GM10248 (cell line): Measurements from ENCODE around the gene EHMT1.

Source experiments
- CTCF ChIA-PET: fragments of 300-600 bp; sonication (Branson Sonifier 250); formaldehyde crosslinking; extraction: SDS; loops from one replicate; lab custom pipeline; 2021; ENCODE audit warnings: antibody characterized with exemption; lab: Yijun Ruan, JAX
- POLR2A ChIA-PET: fragments of 350-650 bp; sonication (Branson Sonifier 250); formaldehyde crosslinking; extraction: SDS; loops from one replicate; lab custom pipeline; 2020; ENCODE audit warnings: antibody characterized with exemption; lab: Yijun Ruan, JAX
- DNase-seq: peaks from one replicate; pipeline ENCODE4 v3.0.0; 2012; ENCODE audit errors: extremely low spot score
- TF ChIP-seq, protein P1 (sequence below): IDR thresholded peaks from 2 replicates; pipeline ENCODE4 v1.5.1; 2012; ENCODE audit warnings: mild to moderate bottlenecking, low read depth; ENCODE audit errors: extremely low read depth, missing control alignments, control extremely low read depth

Gene EHMT1

DNA sequence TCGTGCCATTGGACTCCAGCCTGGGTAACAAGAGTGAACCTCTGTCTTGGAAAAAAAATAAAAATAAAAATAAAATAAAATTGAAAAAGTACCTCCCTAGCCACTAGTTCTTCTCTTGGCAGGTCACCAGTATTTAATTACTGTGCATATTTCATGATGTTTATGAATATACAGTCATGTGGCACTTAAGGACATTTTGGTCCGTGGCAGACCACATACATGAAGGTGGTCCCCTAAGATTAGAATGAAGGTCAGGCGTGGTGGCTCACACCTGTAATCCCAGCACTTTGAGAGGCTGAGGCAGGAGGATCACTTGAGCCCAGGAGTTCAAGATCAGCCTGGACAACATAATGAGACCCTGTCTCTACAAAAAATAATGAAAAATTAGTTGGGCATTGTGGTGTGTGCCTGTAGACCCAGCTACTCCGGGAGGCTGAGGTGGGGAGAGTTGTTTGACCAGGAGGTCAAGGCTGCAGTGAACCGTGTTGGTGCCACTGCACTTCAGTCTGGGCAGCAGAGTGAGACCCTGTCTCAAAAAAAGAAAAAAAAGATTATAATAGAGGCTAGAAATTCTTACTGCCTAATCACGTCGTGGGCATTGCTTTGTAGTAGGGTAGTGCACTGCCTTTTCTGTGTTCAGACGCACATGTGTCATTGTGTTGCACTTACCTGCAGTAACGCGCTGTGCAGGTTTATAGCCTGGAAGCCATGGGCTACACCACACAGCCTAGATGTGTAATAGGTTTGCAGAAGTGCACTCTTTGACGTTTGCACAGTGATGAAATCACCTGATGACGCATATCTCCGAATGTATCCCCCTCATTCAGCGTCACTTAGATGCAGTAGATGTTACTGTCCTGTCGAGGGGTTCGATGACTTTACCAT is 12.8 kb downstream of the EHMT1 start:
- CTCF ChIA-PET, result interaction anchor here (1.4 to 1.5 kb wide), 2 partner anchors 11 to 14 kb away, joined by 4 to 5 read pairs; no protein-coding TSS in a partner anchor

GRCh38 chr9:137632230-137633161 is 13.7 kb downstream of the EHMT1 start:
- ChIA-PET POLR2A (no interaction called here), CTCF (interaction anchor here (1.3 kb wide), 1 partner anchor 10 kb away, joined by 3 read pairs; no protein-coding TSS in a partner anchor)
- DNase-seq, result no peak

More for the DNA sequence above, 12.8 kb downstream of the EHMT1 start:
- POLR2A ChIA-PET, result no interaction called here
- TF ChIP-seq, protein P1, sequence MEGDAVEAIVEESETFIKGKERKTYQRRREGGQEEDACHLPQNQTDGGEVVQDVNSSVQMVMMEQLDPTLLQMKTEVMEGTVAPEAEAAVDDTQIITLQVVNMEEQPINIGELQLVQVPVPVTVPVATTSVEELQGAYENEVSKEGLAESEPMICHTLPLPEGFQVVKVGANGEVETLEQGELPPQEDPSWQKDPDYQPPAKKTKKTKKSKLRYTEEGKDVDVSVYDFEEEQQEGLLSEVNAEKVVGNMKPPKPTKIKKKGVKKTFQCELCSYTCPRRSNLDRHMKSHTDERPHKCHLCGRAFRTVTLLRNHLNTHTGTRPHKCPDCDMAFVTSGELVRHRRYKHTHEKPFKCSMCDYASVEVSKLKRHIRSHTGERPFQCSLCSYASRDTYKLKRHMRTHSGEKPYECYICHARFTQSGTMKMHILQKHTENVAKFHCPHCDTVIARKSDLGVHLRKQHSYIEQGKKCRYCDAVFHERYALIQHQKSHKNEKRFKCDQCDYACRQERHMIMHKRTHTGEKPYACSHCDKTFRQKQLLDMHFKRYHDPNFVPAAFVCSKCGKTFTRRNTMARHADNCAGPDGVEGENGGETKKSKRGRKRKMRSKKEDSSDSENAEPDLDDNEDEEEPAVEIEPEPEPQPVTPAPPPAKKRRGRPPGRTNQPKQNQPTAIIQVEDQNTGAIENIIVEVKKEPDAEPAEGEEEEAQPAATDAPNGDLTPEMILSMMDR, result no peak
- DNase-seq, result no peak

GRCh38 chr9:137634016-137634415 is 15.2 kb downstream of the EHMT1 start:
- TF ChIP-seq, protein P1, result no peak
- DNase-seq, result no peak
- ChIA-PET CTCF (no interaction called here), POLR2A (interaction anchor here (0.6 kb wide), 1 partner anchor 642 kb away, joined by 3 read pairs; the partner anchor contains the start of gene PAXX)

More at GRCh38 chr9:137632230-137633161, 13.7 kb downstream of the EHMT1 start:
- TF ChIP-seq, protein P1, result no peak

DNA sequence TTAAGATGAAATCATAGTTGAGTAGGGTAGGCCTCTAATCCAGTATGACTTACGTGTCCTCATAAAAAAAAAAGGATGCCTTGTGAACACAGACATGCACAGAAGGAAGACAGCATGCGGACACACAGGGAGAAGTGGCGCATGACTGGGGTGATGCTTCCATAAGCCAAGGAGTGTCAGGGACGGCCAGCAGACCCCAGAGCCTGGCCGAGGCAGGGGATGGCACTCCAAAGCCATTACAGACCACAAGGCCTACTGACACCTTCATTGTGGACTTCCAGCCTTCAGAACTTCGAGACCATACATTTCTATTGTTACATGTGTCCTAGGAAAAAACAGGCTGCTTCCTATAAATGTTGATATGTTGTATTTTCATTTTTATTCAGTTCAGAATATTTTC is 19.9 kb downstream of the EHMT1 start:
- TF ChIP-seq, protein P1, result no peak
- ChIA-PET POLR2A (no interaction called here), CTCF (interaction anchor here (0.8 to 1.2 kb wide), 2 partner anchors 34 to 60 kb away, joined by 3 to 5 read pairs; partner anchors contain the start of gene DPH7)
- no peak for DNase-seq

DNA sequence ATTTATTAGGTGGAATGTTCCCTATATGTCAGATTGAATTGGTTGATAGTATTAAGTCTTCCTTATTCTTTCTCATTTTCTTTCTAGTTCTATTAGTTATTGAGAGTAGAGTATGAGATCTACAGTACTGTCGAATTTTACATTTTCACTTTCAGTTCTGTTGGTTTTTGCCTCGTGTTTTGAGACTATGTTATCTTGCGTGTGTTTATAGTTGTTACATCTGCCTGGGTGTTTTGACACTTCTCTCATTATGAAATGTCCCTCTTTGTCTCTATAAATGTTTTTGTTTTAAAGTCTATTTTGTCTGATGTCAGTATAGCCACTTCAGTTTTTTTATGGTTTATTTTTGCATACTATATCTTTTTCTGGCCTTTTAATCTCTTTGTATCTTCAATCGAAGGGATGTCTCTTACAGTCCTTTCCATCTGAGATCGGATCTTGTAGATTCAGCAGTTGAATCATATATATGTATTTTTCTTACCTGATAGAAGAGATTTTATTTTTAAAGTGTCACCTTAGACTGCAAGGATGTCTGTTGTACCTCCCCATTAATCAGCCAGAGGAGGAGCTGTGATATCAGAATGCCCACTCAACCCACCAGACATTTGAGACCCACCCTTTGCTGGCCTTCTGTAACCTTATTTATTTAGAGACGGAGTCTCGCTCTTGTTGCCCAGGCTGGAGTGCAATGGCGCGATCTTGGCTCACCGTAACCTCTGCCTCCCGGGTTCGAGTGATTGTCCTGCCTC is 20.7 kb downstream of the EHMT1 start:
- ChIA-PET CTCF (interaction anchor here (1.5 kb wide), 1 partner anchor 34 kb away, joined by 5 read pairs; no protein-coding TSS in a partner anchor), POLR2A (interaction anchor here (0.7 kb wide), 1 partner anchor 11 kb away, joined by 3 read pairs; no protein-coding TSS in a partner anchor)
- peak; percentile 71 for DNase-seq
- TF ChIP-seq, protein P1, result no peak

GRCh38 chr9:137640862-137641261 is 22.1 kb downstream of the EHMT1 start:
- ChIA-PET CTCF (interaction anchor here (1.5 to 2.1 kb wide), 2 partner anchors 13 to 32 kb away, joined by 5 read pairs; no protein-coding TSS in a partner anchor), POLR2A (no interaction called here)
- TF ChIP-seq, protein P1, result no peak
- DNase-seq, result no peak
